Posterior cingulate gyrus (tissue), 11 donors: ENCODE measurements around the gene EXOSC6.
"Not testable (repeated sequence)": the region's sequence is repeated elsewhere in the genome, so short reads cannot be mapped to it uniquely, and the experiment has no call there.

Experiments
- DNase-seq, 10 donors: peaks; one replicate each; pipeline versions ENCODE4 v3.0.0 to v3.0.0-alpha.2; 2020 to 2021; ENCODE audit warnings: mixed read lengths in 3 of 10
- intact Hi-C: fragments of 100-400 bp; cut with DNase I; formaldehyde crosslinking; loops from one replicate; pipeline ENCODE4 v1.15.1; 2023

EXOSC6 gene

DNA sequence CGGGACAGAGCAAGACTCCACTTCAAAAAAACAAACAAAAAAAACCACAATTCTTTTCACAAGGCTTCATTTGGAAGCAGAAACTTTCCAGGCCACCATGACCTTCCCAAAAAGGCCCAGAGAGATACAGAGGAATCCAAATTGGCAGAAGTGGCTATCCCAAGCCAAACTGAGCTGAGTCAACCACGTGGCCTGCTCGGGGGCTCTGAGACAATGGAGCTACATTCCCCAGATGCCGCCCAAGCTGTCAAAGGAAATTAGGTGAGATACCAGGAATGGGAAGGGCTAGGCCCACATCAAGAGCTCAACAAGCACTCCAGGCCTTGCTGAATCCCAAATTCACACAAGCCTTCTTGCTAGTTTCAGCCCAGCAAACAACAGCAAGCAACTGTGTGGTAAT, 5.7 kb upstream of the EXOSC6 start:
- no peak for DNase-seq
- intact Hi-C loops = loop anchor here (10.0 kb wide), 1 partner anchor 143 kb away; the partner anchor contains the start of gene PDPR

DNA sequence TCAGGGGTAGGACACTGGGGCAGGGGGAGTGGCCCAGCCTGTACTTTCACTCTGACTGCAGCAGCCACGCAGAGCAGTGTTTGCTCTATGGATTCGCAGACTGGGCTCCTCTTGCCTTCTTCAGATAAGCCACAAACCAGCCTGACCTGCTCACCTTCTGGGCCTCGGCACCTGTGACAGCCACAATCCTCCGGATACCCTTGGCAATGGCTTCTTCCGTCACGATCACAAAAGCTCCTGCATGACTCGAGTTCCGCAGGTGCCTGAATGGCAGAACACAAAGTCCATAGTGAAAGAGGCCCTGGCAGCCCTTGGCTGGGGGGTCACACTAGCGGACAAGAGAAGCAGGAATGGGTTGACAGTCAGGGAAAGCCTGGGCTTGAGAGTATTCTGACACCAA, 3.8 kb upstream of the EXOSC6 start:
- intact Hi-C loops = loop anchor here (10.0 kb wide), 1 partner anchor 141 kb away; the partner anchor contains the start of gene PDPR
- DNase-seq = no peak

DNA sequence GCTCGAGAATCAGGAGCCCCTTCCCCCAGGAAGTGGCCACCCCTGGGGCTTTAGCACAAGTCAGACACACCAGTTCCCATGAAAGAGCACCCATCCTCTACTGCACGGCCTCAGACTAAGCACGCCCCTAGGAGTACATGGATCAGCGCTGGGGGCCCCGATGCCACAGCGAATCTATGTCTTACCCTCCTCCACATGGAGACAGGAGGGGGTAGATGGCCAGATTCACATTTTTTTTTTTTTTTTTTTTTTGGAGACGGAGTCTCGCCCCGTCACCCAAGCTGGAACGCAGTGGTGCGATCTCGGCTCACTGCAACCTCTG, 3.2 kb upstream of the EXOSC6 start:
- intact Hi-C loops = loop anchor here (10.0 kb wide), 1 partner anchor 140 kb away; the partner anchor contains the start of gene PDPR
- peak in 1 of 10 donors; percentile 59 for DNase-seq

DNA sequence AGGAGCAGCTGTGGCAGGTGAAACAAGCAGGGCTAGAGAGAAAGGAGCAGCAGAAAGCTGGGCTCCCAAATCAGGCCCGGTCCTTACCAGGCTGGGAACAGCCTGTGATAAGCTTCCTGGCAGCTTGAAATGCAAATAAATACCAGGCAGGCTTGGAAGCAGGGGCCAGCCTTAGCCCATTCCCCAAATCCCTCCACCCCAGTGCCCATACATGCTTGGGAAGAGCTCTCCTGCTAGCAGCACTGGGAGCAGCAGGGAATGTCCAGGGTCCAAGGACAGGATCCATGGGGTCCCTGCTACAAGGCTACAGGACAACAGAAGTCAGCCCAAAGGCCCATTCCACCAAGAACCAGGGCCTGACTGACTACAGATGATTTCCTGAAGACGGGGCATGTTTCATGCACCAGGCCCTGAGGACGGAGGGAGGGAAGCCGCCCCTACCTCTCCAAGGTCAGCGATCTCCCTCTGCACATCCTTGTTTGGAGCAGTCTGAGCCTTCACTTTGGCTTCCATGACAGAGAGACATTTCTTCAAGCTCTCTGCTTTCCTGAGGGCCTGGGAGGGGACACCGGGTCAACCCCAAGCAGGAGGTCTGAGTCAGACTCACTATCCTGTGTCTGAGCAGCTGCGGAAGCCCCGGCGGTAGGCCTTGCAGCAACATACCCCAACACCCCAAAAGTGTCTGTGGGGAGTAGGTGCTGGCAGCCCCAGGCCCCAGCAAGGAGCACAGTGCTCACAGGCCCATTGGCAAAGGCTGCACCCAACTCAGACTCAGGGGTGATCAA, 2.6 kb upstream of the EXOSC6 start:
- DNase-seq = peak in 2 of 10 donors; percentile 63 to 71
- intact Hi-C loops = loop anchor here (10.0 kb wide), 1 partner anchor 140 kb away; the partner anchor contains the start of gene PDPR

DNA sequence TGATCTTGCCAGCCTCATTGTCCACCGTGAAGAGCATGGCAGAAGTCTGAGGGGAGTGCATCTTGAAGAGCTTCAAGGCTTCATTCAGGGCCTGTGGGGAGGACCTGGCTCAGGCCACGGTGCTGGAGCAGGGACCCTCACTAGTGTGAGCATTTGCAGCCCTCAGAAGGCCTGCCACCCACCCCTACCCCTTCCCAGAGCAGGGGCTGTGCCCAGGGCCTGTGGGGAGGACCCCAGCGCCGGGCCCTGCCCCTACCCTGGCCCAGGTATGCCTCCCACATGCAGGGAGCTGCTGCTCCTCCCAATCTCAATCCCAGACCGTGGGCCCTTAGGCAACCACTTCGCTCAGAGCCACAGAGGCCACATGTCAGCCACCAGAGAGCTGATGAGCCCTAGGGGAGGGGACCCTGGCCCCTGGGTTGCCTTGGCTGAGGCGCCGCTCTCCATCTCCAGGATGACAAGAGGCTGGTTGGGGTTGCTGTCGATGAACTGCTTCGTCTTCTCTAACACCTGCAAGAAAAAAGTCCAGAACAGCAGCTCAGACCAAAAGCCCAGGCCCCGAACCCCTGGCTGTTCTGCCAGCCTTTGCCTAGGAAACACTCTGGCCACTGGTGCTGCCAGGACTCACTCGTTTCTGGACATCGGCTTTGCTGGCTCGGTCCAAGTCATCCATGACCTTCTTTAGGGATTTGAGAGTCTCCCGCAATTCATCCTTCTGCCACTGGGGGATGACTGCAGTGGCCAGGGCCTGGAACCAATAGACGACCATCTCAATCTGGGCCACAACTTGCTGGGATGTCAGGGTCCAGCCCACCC, 1.8 kb upstream of the EXOSC6 start:
- peak in 2 of 10 donors; percentile 45 to 63 for DNase-seq
- intact Hi-C loops = loop anchor here (10.0 kb wide), 1 partner anchor 139 kb away; the partner anchor contains the start of gene PDPR

DNA sequence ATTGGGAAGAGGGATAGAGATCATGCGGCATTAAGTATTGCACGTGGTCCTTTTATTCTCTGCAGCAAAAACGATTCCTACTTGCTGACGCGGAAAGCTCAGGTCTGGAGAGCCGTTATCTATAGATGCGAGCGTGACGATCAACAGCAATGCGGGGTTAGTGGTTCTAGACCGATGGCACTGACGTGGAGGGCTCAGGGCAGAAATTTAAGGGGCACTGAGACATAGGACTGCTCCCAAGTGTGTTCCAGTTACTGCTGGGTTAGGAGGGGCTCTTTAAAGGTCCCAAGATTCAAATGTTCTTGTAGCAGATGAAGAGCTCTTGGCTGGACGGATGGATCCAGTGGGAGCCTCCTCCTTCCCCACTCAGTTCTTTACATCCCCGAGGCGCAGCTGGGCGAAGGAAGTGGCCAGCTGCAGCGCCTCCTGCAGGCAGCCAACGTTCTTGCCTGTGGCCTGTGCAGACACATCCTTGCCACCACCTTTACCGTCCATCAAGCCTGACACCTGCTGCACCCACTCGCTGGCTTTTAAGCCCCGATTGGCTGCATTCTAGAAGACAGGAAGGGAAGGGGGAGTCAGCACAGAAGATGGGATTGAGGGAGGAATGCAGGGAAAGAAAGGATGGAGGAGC, 732 bp upstream of the EXOSC6 start:
- DNase-seq = peak in 2 of 10 donors; percentile 71 to 82
- intact Hi-C loops = loop anchor here (10.0 kb wide), 1 partner anchor 138 kb away; the partner anchor contains the start of gene PDPR

DNA sequence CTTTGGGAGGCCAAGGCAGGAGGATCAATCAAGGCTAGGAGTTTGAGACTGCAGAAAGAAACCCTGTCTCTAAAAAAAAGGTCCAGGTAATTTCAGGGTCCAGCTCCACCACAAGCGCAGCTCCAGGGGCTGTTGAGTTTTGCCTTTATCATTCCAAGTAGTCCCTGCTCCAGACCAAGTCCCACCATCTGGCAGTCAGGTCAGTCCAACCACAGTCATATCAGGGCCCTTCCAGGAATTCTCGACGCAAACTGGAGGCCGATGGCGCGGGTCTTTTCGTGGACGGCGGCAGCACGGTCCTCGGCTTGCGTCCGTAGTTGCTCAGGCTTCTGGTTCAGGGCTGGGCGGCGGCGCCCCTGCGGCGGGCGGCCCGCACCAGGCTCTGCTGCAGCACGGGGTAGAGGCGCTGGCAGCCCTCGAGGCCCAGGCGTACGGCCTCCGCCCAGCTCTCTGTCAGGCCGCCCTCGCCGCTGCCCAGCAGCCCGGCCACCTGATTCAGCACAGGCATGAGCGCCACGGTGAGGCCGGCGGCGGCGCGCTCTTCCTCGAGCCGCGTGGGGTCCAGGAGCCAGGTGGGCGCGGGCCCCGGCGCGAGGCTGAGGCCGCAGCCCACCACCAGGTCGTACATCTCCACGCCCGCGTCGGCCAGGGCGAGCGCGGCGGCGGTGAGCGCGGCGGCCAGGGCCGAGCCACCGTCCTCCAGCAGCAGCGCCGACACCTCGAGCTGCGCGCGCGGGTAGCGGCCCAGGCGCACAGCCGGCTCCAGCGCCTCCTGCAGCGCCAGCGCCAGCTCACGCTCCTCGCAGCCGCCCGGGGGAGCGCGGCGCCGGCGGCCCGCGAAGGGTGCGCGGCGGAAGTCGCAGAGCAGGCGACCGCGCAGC, 752 bp downstream of the EXOSC6 start:
- peak in 9 of 10 donors; percentile 19 to 88 (median 31) for DNase-seq
- intact Hi-C loops = loop anchor here (10.0 kb wide), 1 partner anchor 136 kb away; the partner anchor contains the start of gene PDPR

DNA sequence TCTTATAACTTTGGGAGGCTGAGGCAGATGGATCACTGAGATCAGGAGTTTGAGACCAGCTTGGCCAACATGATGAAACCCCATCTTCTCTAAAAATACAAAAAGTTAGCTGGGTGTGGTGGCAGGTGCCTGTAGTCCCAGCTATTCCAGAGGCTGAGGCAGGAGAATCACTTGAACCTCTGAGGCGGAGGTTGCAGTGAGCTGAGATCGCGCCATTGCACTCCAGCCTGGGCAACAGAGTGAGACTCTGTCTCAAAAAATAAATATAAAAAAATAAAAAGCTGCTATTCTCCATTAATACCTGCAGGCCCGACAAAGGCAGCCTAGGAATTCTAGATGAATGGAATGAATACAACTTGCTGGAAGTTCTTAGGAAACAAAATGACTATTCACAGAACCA, 2.0 kb downstream of the EXOSC6 start:
- not testable (repeated sequence) for DNase-seq
- intact Hi-C loops = loop anchor here (10.0 kb wide), 1 partner anchor 135 kb away; the partner anchor contains the start of gene PDPR

DNA sequence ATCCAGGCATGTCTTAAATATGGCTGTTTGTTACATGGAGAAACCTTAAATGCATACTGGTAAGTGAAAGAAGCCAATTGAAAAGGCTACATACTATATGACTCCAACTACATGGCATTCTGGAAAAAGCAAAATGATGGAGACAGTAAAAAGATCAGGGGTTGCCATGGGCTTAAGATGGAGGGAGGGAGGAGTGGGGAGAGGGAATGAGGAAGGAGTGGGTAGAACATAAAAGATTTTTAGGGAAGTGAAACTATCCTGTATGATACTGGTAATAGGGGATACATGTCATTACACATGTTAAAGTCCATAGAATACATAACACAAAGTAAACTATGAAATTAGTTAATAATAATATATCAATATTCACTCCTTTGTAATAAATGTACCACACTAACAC, 13.0 kb downstream of the EXOSC6 start:
- intact Hi-C loops, DNase-seq: not testable (repeated sequence)

DNA sequence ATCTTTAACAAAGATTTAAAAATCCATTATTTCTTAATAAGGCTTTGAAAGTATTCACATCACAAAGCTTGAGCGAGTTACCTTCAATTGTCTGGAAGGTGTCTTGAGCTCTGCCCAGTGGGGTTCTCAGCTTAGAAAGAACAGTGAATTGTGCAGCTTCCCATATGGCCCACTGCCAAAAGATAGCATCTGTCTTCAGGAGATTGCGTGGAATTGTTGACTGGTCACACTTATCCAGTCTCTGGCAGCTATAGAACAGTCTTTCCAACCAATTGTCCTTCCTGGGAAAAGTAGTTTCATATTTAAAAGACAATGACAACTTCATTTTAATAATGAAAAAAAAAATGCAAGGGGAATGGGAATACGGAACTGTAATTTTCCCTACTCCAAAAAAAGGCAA, 19.9 kb downstream of the EXOSC6 start:
- intact Hi-C loops, DNase-seq: not testable (repeated sequence)

DNA sequence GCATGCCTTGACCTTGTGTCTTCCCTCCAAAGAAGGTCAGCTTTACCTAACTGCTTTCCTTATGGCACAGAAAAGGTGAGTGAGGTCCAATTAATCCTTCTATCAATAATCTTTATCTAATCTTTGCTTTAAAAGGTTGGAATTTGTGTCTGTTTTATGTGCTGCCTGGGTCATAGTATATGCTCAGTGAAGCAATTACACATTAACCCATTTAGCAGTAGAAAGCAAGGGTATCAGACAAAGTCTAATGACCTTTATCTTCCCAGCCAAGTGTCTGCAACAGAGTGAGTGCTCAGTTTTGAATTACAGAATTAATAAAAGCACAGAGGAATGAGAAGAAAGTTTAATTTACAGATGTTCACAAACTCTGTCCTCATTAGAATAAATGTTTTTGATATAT, 25.7 kb downstream of the EXOSC6 start:
- DNase-seq, intact Hi-C loops: not testable (repeated sequence)

DNA sequence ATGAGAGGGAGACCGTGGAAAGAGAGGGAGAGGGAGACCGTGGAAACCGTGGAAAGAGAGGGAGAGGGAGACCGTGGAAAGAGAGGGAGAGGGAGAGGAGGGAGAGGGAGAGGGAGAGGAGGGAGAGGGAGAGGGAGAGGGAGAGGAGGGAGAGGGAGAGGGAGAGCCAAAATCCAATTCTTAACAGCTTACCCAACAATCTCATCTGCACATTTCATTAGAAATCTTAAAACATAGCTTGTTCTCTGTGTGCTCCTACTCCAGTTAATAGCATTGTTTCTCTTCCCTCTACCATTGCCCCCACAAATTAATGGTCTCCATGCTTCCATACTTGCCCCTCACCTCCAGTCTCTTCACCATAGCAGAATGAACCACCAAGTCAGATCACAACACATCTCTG, 26.3 kb downstream of the EXOSC6 start:
- intact Hi-C loops, DNase-seq: not testable (repeated sequence)

DNA sequence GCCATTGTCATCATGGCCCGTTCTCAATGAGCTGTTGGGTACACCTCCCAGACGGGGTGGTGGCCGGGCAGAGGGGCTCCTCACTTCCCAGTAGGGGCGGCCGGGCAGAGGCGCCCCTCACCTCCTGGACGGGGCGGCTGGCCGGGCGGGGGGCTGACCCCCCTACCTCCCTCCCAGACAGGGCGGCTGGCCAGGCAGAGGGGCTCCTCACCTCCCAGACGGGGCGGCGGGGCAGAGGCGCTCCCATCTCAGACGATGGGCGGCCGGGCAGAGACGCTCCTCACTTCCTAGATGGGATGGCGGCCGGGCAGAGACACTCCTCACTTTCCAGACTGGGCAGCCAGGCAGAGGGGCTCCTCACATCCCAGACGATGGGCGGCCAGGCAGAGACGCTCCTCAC, 27.1 kb downstream of the EXOSC6 start:
- intact Hi-C loops, DNase-seq: not testable (repeated sequence)

DNA sequence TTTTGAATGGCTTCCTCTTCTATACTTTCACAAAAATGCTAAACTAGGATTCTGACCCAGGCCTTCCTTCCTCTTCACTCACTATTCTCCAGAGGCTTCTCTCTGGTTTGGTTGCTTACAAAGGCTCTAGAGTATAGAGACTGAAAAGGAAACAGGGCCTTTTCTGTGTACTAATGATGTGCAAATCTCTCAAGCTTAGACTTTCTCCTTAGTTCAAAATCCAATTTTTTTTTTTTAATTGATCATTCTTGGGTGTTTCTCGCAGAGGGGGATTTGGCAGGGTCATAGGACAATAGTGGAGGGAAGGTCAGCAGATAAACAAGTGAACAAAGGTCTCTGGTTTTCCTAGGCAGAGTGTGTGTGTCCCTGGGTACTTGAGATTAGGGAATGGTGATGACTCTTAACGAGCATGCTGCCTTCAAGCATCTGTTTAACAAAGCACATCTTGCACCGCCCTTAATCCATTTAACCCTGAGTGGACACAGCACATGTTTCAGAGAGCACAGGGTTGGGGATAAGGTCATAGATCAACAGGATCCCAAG, 27.7 kb downstream of the EXOSC6 start:
- intact Hi-C loops, DNase-seq: not testable (repeated sequence)

DNA sequence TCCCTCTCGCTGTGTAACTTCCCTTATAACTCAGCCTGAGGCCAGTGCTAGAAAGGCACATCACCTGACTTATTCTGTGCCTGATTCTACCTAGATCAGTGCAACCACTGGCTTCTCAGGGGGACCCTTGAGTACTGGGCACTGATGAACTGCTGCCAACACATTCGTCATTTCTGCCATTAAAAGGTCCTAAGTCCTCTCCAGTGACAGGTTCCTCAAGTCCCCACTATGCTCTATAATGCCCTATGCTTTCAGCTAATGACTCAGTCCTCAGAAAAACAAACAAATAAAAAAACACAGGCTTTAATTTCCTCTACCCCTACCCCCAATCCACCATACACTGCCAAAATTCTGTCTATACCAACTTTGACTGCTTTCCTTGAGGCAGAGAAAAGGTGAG, 28.5 kb downstream of the EXOSC6 start:
- intact Hi-C loops, DNase-seq: not testable (repeated sequence)

DNA sequence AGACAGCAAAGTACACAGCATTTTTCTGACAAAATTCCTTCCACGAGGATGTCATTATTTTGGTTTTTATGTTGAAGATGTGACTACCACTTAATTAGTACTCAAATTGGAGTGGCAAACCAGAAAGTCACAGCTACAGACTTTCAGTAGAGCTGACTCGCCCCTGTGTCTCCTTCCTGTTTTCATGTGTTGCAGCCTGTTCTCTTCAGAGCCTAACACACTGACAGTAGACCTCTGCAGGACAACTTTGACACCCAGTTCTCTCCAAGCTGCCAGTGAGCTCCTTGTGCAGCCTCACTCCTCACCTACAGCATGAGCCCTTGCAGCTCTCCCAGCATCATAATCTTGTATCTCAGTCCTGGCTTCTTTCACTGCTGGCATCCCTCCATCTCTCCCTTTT, 29.2 kb downstream of the EXOSC6 start:
- DNase-seq, intact Hi-C loops: not testable (repeated sequence)

DNA sequence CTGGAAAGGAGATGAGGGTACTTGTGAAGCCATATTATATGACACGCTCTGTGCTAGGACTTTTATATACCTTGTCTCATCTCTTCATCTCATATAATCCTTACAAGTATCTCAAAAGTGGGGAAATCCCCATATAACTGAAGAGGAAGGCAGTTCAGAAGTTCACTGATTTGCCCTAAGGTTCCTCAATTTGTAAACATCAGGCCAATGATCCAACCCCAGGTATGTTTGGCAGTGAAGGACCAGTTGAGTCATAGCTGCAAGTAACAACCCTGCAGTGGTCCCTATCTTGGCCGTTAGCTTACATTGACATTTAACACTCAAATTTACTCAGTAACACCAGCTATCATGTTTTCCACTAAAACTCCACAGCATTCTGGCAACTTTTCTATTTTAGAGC, 33.2 kb downstream of the EXOSC6 start:
- DNase-seq, intact Hi-C loops: not testable (repeated sequence)

DNA sequence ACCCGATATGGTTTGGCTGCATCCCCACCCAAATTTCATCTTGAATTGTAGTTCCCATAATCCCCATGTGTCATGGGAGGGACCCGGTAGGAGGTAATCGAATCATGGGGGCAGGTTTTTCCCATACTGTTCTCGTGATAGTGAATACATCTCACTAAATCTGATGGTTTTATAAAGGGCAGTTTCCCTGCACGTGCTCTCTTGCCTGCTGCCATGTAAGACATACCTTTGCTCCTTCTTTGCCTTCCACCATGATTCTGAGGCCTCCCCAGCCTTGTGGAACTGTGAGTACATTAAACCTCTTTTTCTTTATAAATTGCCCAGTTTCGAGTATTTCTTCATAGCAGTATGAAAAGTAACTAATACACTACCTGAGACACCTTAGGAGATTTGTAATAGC, 45.4 kb downstream of the EXOSC6 start:
- intact Hi-C loops, DNase-seq: not testable (repeated sequence)
